Measurements from ENCODE around the gene BACH2.

- TF ChIP-seq EZH2phosphoT487 (IDR thresholded peaks at IDR 0.05; ENCODE audit: unreplicated experiment) (no peak), CTCF (conservative IDR thresholded peaks at IDR 0.05; ENCODE audit: low read depth in 2 of 2) (no peak), EZH2 (IDR thresholded peaks at IDR 0.05; ENCODE audit: low read depth, unreplicated experiment) (no peak), JUNB (IDR thresholded peaks at IDR 0.05; ENCODE audit: unreplicated experiment) (no peak), POLR2AphosphoS5 (IDR thresholded peaks at IDR 0.05; ENCODE audit: low read depth) (no peak), REST (IDR thresholded peaks at IDR 0.05; ENCODE audit: unreplicated experiment) (no peak), ZNF462 (CRISPR knock-in tag; IDR thresholded peaks at IDR 0.05) (no peak), ZNF114 (CRISPR knock-in tag; IDR thresholded peaks at IDR 0.05) (no peak), CREB1 (CRISPR knock-in tag; IDR thresholded peaks at IDR 0.05; ENCODE audit: low read depth) (no peak), ZNF331 (CRISPR knock-in tag; IDR thresholded peaks at IDR 0.05; ENCODE audit: low read depth) (no peak), NANOG (IDR thresholded peaks at IDR 0.05; ENCODE audit: borderline replicate concordance) (no peak), ETS1 (IDR thresholded peaks at IDR 0.05) (no peak)
These were observed 118.2 kb downstream of the BACH2 start for GRCh38 chr6:90178384-90178855.

All from GM23338 (cell line).